ENCODE measurements around the gene LYPLA2. TPM values are rescaled to one million over a fixed set of nuclear protein-coding genes. Genes with fewer than 3 reads are reported as not detected.

The LYPLA2 gene
- total and polyA plus RNA-seq, 2 of the 8 experiments (the other 6 are each of a cell fraction or from before 2014, with no cell fraction given), result 138 to 211 TPM

DNA sequence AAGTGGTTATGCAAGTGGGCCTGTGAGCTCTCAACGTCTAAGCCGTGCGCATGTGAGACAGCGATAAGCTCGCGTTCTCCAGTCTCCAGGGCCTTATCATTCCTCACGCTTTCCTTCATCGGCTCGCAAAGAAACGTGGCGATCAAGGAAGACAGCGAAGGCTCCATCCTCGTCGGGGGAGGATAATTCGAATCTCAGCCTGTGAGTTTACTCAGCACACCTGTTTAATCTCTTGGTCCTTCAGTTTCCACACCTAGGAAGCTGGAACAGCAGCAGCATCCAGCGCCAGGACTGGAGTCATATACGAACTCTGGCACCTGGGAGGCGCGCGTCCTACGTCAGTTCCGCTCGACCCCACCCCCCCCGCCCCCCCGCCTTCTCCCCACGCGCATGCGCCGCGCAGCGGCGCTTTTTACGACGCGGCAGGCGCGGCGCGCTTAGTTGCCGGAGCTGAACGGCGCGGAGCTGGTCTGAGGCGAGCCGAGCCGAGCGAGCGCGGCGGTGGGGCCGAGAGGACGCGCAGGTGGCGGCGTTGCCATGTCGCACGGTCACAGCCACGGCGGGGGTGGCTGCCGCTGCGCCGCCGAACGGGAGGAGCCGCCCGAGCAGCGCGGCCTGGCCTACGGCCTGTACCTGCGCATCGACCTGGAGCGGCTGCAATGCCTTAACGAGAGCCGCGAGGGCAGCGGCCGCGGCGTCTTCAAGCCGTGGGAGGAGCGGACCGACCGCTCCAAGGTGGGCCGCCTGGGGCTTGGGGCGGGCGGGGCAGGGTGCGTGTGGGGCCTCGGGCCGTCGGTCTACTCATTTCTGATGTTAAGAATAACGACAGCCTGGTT lies 12.7 kb upstream of the LYPLA2 start, which contains the start of gene PITHD1 (continued):
- TF ChIP-seq, protein P1, sequence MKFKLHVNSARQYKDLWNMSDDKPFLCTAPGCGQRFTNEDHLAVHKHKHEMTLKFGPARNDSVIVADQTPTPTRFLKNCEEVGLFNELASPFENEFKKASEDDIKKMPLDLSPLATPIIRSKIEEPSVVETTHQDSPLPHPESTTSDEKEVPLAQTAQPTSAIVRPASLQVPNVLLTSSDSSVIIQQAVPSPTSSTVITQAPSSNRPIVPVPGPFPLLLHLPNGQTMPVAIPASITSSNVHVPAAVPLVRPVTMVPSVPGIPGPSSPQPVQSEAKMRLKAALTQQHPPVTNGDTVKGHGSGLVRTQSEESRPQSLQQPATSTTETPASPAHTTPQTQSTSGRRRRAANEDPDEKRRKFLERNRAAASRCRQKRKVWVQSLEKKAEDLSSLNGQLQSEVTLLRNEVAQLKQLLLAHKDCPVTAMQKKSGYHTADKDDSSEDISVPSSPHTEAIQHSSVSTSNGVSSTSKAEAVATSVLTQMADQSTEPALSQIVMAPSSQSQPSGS (IDR thresholded peaks at IDR 0.05; ENCODE audit: low read length), result no peak
- TF ChIP-seq EZH2 (IDR thresholded peaks at IDR 0.05; ENCODE audit: low read depth, low read length, severe bottlenecking) (no peak), NRF1 (IDR thresholded peaks at IDR 0.05; ENCODE audit: low read depth, low read length) (peak; percentile 64), YY1 (IDR thresholded peaks at IDR 0.05; ENCODE audit: low read depth, low read length) (no peak), CREB1 (IDR thresholded peaks at IDR 0.05) (peak; percentile 95), KDM4A (IDR thresholded peaks at IDR 0.05; ENCODE audit: low read depth, low read length, severe bottlenecking) (peak; percentile 57), RBBP5 (IDR thresholded peaks at IDR 0.05; ENCODE audit: borderline replicate concordance, low read depth, low read length) (peak; percentile 92; the same call in 1 of the 2 replicates), POLR2AphosphoS5 (IDR thresholded peaks at IDR 0.05; ENCODE audit: low read depth, low read length) (peak; percentile 91), SIN3A (conservative IDR thresholded peaks at IDR 0.05 in 1 of 2, IDR thresholded peaks at IDR 0.05 in 1 of 2; ENCODE audit: low read depth in 1 of 2, low read length in 2 of 2) (peak in 1 of 2 experiments; percentile 49; a peak in 1 of 4 replicates), KDM1A (IDR thresholded peaks at IDR 0.05; ENCODE audit: borderline replicate concordance, low read length) (no peak), PHF8 (conservative IDR thresholded peaks at IDR 0.05; ENCODE audit: low read depth, low read length) (peak; percentile 98), KDM5A (IDR thresholded peaks at IDR 0.05; ENCODE audit: low read length) (peak; percentile 61; the same call in 1 of the 2 replicates), ASH2L (IDR thresholded peaks at IDR 0.05; ENCODE audit: low read length) (peak; percentile 85)
- TF ChIP-seq, protein P2, sequence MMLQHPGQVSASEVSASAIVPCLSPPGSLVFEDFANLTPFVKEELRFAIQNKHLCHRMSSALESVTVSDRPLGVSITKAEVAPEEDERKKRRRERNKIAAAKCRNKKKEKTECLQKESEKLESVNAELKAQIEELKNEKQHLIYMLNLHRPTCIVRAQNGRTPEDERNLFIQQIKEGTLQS (IDR thresholded peaks at IDR 0.05; ENCODE audit: insufficient read depth, low read depth, low read length), result peak; percentile 66; the same call in 1 of the 2 replicates

Measured in H1 (cell line).